Ureter (tissue), 1 donor: ENCODE data around the gene PCDHGC3. TPM values are rescaled to one million over a fixed set of nuclear protein-coding genes. Genes with fewer than 3 reads are reported as not detected.

Experiments
- DNase-seq: peaks from one replicate; pipeline ENCODE4 v3.0.0-alpha.2; 2020; ENCODE audit warnings: low spot score
- total RNA-seq: library from RNA; stranded (reverse); gene quantifications from one replicate; pipeline ENCODE4 v1.2.4, GENCODE V29; 2023
- donor health status: DM: yes; HTN: yes; CAD: no.

Gene PCDHGC3
- total RNA-seq, 1 donor from 2014 or later = 52.6 TPM

GRCh38 chr5:141523991-141524390 is 48.2 kb downstream of the PCDHGC3 start:
- no peak for DNase-seq

- peak; percentile 89 for DNase-seq
Measured at GRCh38 chr5:141524604-141525597, 49.1 kb downstream of the PCDHGC3 start.

DNA sequence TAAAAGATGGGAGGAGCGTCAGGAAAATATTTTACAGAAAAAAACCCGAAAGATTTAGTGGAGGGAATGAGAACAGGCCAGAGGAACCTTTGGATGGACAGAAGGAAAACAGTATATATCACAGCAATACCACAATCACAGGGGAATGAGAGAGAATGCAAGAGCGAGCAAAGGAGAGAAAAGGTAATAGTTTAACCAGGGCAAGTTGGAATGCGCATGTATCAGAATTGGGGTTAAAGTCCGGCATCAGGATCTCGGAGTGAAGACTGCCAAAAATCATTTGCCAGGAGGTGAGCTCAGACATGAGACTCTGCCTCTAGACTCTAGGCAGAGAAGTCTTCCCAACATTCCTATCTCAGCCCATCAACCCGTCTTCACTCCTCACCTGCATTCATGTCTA is 49.9 kb downstream of the PCDHGC3 start:
- DNase-seq = no peak

GRCh38 chr5:141527426-141527825 is 51.7 kb downstream of the PCDHGC3 start:
- DNase-seq = no peak

Other genes starting within 250 kb of the PCDHGC3 start
- gene PCDHB15, start 230.6 kb upstream of the PCDHGC3 start, total RNA-seq = 4.3 TPM
- gene SLC25A2, start 171.9 kb upstream of the PCDHGC3 start, total RNA-seq = 1.3 TPM
- 56.6 TPM for gene TAF7, start 155.2 kb upstream of the PCDHGC3 start, total RNA-seq
- gene PCDHGA1, start 145.5 kb upstream of the PCDHGC3 start, total RNA-seq = 0.57 TPM
- gene PCDHGA2, start 137.2 kb upstream of the PCDHGC3 start, total RNA-seq = 2.6 TPM
- 2.9 TPM for gene PCDHGA3, start 132.1 kb upstream of the PCDHGC3 start, total RNA-seq
- 3.0 TPM for gene PCDHGB1, start 125.9 kb upstream of the PCDHGC3 start, total RNA-seq
- 4.2 TPM for gene PCDHGA4, start 120.9 kb upstream of the PCDHGC3 start, total RNA-seq
- gene PCDHGB2, start 116.0 kb upstream of the PCDHGC3 start, total RNA-seq = 4.3 TPM
- gene PCDHGA5, start 111.8 kb upstream of the PCDHGC3 start, total RNA-seq = 4.6 TPM
- gene PCDHGB3, start 105.7 kb upstream of the PCDHGC3 start, total RNA-seq = 3.2 TPM
- gene PCDHGA6, start 102.1 kb upstream of the PCDHGC3 start, total RNA-seq = 6.1 TPM
- gene PCDHGA7, start 93.2 kb upstream of the PCDHGC3 start, total RNA-seq = 5.8 TPM
- 8.0 TPM for gene PCDHGB4, start 88.3 kb upstream of the PCDHGC3 start, total RNA-seq
- 3.3 TPM for gene PCDHGA8, start 83.3 kb upstream of the PCDHGC3 start, total RNA-seq
- gene PCDHGB5, start 78.0 kb upstream of the PCDHGC3 start, total RNA-seq = 12.1 TPM
- 8.9 TPM for gene PCDHGA9, start 73.2 kb upstream of the PCDHGC3 start, total RNA-seq
- 8.2 TPM for gene PCDHGB6, start 67.9 kb upstream of the PCDHGC3 start, total RNA-seq
- 7.4 TPM for gene PCDHGA10, start 63.0 kb upstream of the PCDHGC3 start, total RNA-seq
- gene PCDHGB7, start 58.3 kb upstream of the PCDHGC3 start, total RNA-seq = 11.7 TPM
- 5.1 TPM for gene PCDHGA11, start 54.9 kb upstream of the PCDHGC3 start, total RNA-seq
- 5.0 TPM for gene PCDHGA12, start 45.5 kb upstream of the PCDHGC3 start, total RNA-seq
- 3.6 TPM for gene PCDHGC4, start 9.1 kb downstream of the PCDHGC3 start, total RNA-seq
- 2.8 TPM for gene PCDHGC5, start 13.1 kb downstream of the PCDHGC3 start, total RNA-seq
- 86.5 TPM for gene DIAPH1, start 143.0 kb downstream of the PCDHGC3 start, total RNA-seq
- gene HDAC3, start 160.9 kb downstream of the PCDHGC3 start, total RNA-seq = 56.0 TPM
- 4.4 TPM for gene RELL2, start 161.0 kb downstream of the PCDHGC3 start, total RNA-seq
- gene FCHSD1, start 175.5 kb downstream of the PCDHGC3 start, total RNA-seq = 33.5 TPM
- 39.2 TPM for gene ARAP3, start 206.3 kb downstream of the PCDHGC3 start, total RNA-seq